Activated CD4-positive, alpha-beta T cell treated with anti-CD3 and anti-CD28 coated beads, Interleukin-2, amount 50 U/mL, for 1 hour (primary cell): ENCODE data around the gene NRM.
"Not testable (repeated sequence)": the region's sequence is repeated elsewhere in the genome, so short reads cannot be mapped to it uniquely, and the experiment has no call there.

Experiments used
- DNase-seq: peaks from one replicate; pipeline ENCODE4 v3.0.0-alpha.2; 2020

The NRM gene

GRCh38 chr6:30690403-30691207 is at the start of gene NRM:
NRM (minus strand) TSS chr6:30690984; CDS start chr6:30690974, 10 bp downstream.
- peak; percentile 66 for DNase-seq

- DNase-seq = no peak
Observed at GRCh38 chr6:30740540-30740870, 49.7 kb upstream of the NRM start.

- DNase-seq = no peak
Observed at GRCh38 chr6:30738532-30738931, 47.7 kb upstream of the NRM start.

- no peak for DNase-seq
Observed at GRCh38 chr6:30735668-30736314, 45.0 kb upstream of the NRM start.

- no peak for DNase-seq
Observed at GRCh38 chr6:30732237-30732943, 41.6 kb upstream of the NRM start.

- DNase-seq = peak; percentile 82
Observed at GRCh38 chr6:30730601-30731435, 40.0 kb upstream of the NRM start.

- no peak for DNase-seq
Observed at GRCh38 chr6:30727920-30728553, 37.3 kb upstream of the NRM start.

GRCh38 chr6:30726506-30727413 is 36.0 kb upstream of the NRM start:
- no peak for DNase-seq

GRCh38 chr6:30725713-30726505 is 35.1 kb upstream of the NRM start:
- DNase-seq = no peak

- DNase-seq = no peak
Observed at GRCh38 chr6:30724906-30725667, 34.3 kb upstream of the NRM start.

GRCh38 chr6:30723843-30724741 is 33.3 kb upstream of the NRM start:
- DNase-seq = not testable (repeated sequence)

- DNase-seq = not testable (repeated sequence)
Observed at GRCh38 chr6:30723159-30723842, 32.5 kb upstream of the NRM start.

GRCh38 chr6:30722280-30723112 is 31.7 kb upstream of the NRM start:
- DNase-seq = peak; percentile 87

GRCh38 chr6:30722025-30722279 is 31.2 kb upstream of the NRM start:
- peak; percentile 21 for DNase-seq

GRCh38 chr6:30721198-30722024 is 30.6 kb upstream of the NRM start:
- peak; percentile 95 for DNase-seq

- DNase-seq = peak; percentile 51
Observed at GRCh38 chr6:30720738-30721197, 30.0 kb upstream of the NRM start.
